Upper lobe of right lung (tissue), 1 donor: ENCODE measurements around the gene ROR2. TPM values are rescaled to one million over a fixed set of nuclear protein-coding genes. Genes with fewer than 3 reads are reported as not detected.

Experiments
- ATAC-seq: fragments of 200-7000 bp; cut with Tn5 transposase; one replicate; pipeline ENCODE4 v1.9.1; 2020; ENCODE audit warnings: mild to moderate bottlenecking, moderate library complexity
- DNase-seq: peaks from one replicate; pipeline ENCODE4 v3.0.0-alpha.2; 2020
- H3K27ac ChIP-seq: fragments of 200-600 bp; one replicate; pipeline ENCODE4 v1.8.0; 2022
- H3K27me3 ChIP-seq: fragments of 200-600 bp; one replicate; pipeline ENCODE4 v1.8.0; 2022; ENCODE audit warnings: mild to moderate bottlenecking
- H3K36me3 ChIP-seq: fragments of 200-600 bp; one replicate; pipeline ENCODE4 v1.8.0; 2022
- H3K4me1 ChIP-seq: fragments of 200-600 bp; one replicate; pipeline ENCODE4 v1.8.0; 2022
- H3K4me3 ChIP-seq: fragments of 200-600 bp; one replicate; pipeline ENCODE4 v1.8.0; 2022; ENCODE audit warnings: mild to moderate bottlenecking
- H3K9me3 ChIP-seq: fragments of 200-600 bp; one replicate; pipeline ENCODE4 v1.8.0; 2022
- intact Hi-C: fragments of 100-400 bp; cut with DNase I; formaldehyde crosslinking; loops from one replicate; pipeline ENCODE4 v1.11.0; 2022
- total RNA-seq: library from RNA; stranded (reverse); fragmentation: NEBNext Ultra II Directional; extraction: Animal tissue kit (Norgen Biotek cat#: 25700); gene quantifications from one replicate; pipeline ENCODE4 v1.2.1, GENCODE V29; 2021
- TF ChIP-seq, protein P1 (sequence below): fragments of 200-600 bp; IDR thresholded peaks from one replicate; pipeline ENCODE4 v1.8.0; 2022; ENCODE audit warnings: antibody characterized with exemption
- donor health status: DM: no; HTN: yes; CAD: no; lungs with severe emphysema.

Gene ROR2
- total RNA-seq, 1 donor from 2014 or later: 5.5 TPM

DNA sequence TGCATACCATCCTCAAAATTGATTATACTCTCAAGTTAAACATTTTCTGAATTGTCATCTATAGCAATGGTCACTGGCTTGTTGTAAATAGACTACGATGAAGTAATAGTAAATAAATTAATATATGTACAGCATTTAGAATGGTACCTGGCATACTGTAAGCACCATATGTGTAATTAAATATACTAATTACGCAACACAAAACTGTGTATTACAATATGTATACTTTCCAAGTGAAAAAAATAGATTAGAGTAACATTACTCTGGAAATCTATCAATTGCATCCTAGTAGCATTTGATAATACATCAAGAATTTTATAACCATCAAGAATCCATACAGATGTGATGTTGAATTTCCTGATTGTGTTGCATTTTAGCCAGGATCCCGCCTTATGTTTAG, 17.2 kb upstream of the ROR2 start:
- Histone ChIP-seq H3K27ac (no peak overlapping the region), H3K4me3 (no peak overlapping the region), H3K9me3 (no peaks in the 10 kb centered on the region), H3K36me3 (no peaks in the 10 kb centered on the region), H3K4me1 (no peaks in the 10 kb centered on the region), H3K27me3 (peaks cover 11% of the 10 kb centered on the region)
- intact Hi-C loops: no loop called here
- TF ChIP-seq, protein P1, sequence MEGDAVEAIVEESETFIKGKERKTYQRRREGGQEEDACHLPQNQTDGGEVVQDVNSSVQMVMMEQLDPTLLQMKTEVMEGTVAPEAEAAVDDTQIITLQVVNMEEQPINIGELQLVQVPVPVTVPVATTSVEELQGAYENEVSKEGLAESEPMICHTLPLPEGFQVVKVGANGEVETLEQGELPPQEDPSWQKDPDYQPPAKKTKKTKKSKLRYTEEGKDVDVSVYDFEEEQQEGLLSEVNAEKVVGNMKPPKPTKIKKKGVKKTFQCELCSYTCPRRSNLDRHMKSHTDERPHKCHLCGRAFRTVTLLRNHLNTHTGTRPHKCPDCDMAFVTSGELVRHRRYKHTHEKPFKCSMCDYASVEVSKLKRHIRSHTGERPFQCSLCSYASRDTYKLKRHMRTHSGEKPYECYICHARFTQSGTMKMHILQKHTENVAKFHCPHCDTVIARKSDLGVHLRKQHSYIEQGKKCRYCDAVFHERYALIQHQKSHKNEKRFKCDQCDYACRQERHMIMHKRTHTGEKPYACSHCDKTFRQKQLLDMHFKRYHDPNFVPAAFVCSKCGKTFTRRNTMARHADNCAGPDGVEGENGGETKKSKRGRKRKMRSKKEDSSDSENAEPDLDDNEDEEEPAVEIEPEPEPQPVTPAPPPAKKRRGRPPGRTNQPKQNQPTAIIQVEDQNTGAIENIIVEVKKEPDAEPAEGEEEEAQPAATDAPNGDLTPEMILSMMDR: no peak
- ATAC-seq (no peak), DNase-seq (no peak)

DNA sequence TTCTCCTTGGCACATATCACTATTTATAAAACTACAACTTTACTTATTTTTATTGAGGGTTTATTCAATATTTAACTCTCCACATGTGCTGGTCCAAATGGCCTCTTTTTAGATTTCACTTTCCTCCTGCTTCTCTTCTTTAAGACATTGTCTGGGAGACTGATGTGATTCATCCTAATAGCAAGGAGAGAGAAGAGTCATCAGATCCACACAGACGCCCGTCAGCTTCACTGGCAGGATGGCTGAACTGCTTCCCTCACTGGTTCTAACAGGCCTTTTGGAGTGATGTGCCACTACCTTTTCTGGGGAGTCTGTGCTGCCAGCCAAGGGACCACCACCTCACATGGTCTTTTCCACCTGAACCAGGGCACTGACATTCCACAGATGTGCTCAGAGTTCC, 16.5 kb upstream of the ROR2 start:
- H3K36me3 ChIP-seq: no peaks in the 10 kb centered on the region
- intact Hi-C loops: no loop called here
- DNase-seq (no peak), ATAC-seq (no peak)
- H3K9me3 ChIP-seq: no peaks in the 10 kb centered on the region
- peaks cover 11% of the 10 kb centered on the region for H3K27me3 ChIP-seq
- TF ChIP-seq, protein P1: no peak
- H3K27ac ChIP-seq: no peak overlapping the region
- H3K4me1 ChIP-seq: no peaks in the 10 kb centered on the region
- H3K4me3 ChIP-seq: no peak overlapping the region

DNA sequence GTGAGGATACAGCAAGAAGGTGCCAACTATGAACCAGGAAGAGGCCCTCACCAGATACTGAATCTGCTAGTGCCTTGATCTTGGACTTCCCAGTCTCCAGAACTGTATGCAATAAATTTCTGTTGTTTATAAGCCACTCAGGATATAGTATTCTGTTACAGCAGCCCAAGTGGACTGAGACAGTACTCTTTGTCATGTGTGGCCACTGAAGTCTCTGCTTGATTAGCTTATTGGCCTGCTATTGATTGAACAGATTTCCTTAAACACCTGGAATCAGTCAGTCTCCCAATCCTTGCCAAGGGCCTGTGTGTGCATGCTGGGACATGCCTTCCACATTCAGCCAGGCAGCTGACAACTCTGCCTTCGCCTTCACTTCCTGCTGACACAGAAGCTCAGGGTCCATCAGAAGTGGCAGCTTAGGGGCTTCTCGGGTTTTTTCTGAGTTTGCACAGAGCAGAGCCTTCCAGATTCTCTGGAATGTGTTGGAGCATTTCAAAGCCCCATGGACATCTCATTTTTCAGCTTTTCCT, 13.7 kb upstream of the ROR2 start:
- TF ChIP-seq, protein P1: no peak
- Histone ChIP-seq H3K9me3 (no peaks in the 10 kb centered on the region), H3K27me3 (peaks cover 7% of the 10 kb centered on the region), H3K4me1 (no peaks in the 10 kb centered on the region), H3K27ac (no peak overlapping the region), H3K4me3 (no peak overlapping the region), H3K36me3 (no peaks in the 10 kb centered on the region)
- intact Hi-C loops: no loop called here
- no peak for DNase-seq
- no peak for ATAC-seq

GRCh38 chr9:91960367-91960766, 10.3 kb upstream of the ROR2 start:
- no peaks in the 10 kb centered on the region for H3K36me3 ChIP-seq
- TF ChIP-seq, protein P1: no peak
- ATAC-seq (no peak), DNase-seq (no peak)
- no peaks in the 10 kb centered on the region for H3K4me1 ChIP-seq
- no peaks in the 10 kb centered on the region for H3K9me3 ChIP-seq
- intact Hi-C loops: no loop called here
- no peak overlapping the region for H3K4me3 ChIP-seq
- no peak overlapping the region for H3K27ac ChIP-seq
- H3K27me3 ChIP-seq: no peaks in the 10 kb centered on the region

GRCh38 chr9:91958174-91958573, 8.1 kb upstream of the ROR2 start:
- Histone ChIP-seq H3K9me3 (no peaks in the 10 kb centered on the region), H3K36me3 (no peaks in the 10 kb centered on the region), H3K4me3 (no peak overlapping the region), H3K27me3 (no peaks in the 10 kb centered on the region), H3K4me1 (no peaks in the 10 kb centered on the region), H3K27ac (no peak overlapping the region)
- DNase-seq (no peak), ATAC-seq (no peak)
- TF ChIP-seq, protein P1: no peak
- intact Hi-C loops: loop anchor here (10.0 kb wide), 1 partner anchor 183 kb away; no protein-coding TSS in a partner anchor
